H9 (cell line): ENCODE results near the gene LINGO3. TPM values are rescaled to one million over a fixed set of nuclear protein-coding genes. Genes with fewer than 3 reads are reported as not detected.

Source experiments
- DNase-seq: peaks from one replicate; pipeline ENCODE4 v3.0.0-alpha.2; 2017
- H2AFZ ChIP-seq: one replicate; pipeline ENCODE4 v1.6.1; 2013; ENCODE audit warnings: mild to moderate bottlenecking, low read length, control low read depth, moderate library complexity
- H2AK5ac ChIP-seq: 2 replicates; pipeline ENCODE4 v1.6.1; 2013; ENCODE audit warnings: low read length, control low read depth, mixed read lengths; ENCODE audit not compliant: insufficient read length
- H2BK120ac ChIP-seq: one replicate; pipeline ENCODE4 v1.6.1; 2013; ENCODE audit warnings: low read depth, mild to moderate bottlenecking, low read length, control low read depth, inconsistent platforms; ENCODE audit not compliant: poor library complexity, severe bottlenecking
- H2BK12ac ChIP-seq: 2 replicates; pipeline ENCODE4 v1.6.1; 2013; ENCODE audit warnings: low read length, control low read depth, mixed read lengths, low read depth; ENCODE audit not compliant: insufficient read length
- H2BK15ac ChIP-seq: 2 replicates; pipeline ENCODE4 v1.6.1; 2013; ENCODE audit warnings: low read depth, low read length, control low read depth
- H2BK20ac ChIP-seq: one replicate; pipeline ENCODE4 v1.6.1; 2013; ENCODE audit warnings: low read depth, mild to moderate bottlenecking, low read length, control low read depth, inconsistent platforms; ENCODE audit not compliant: poor library complexity, severe bottlenecking
- H2BK5ac ChIP-seq: 2 replicates; pipeline ENCODE4 v1.6.1; 2013; ENCODE audit warnings: low read length, control low read depth, mixed read lengths; ENCODE audit not compliant: insufficient read length
- H3K14ac ChIP-seq: 2 replicates; pipeline ENCODE4 v1.6.1; 2013; ENCODE audit warnings: low read length, control low read depth; ENCODE audit not compliant: insufficient read depth
- H3K18ac ChIP-seq: 2 replicates; pipeline ENCODE4 v1.6.1; 2013; ENCODE audit warnings: low read depth, mild to moderate bottlenecking, mixed read lengths, low read length, control low read depth; ENCODE audit not compliant: insufficient read length
- H3K23ac ChIP-seq: 2 replicates; pipeline ENCODE4 v1.6.1; 2013; ENCODE audit warnings: low read length, control low read depth, mixed read lengths, low read depth; ENCODE audit not compliant: insufficient read length
- H3K23me2 ChIP-seq: 2 replicates; pipeline ENCODE4 v1.6.1; 2013; ENCODE audit warnings: low read depth, mild to moderate bottlenecking, mixed read lengths, low read length, control low read depth; ENCODE audit not compliant: insufficient read length, poor library complexity, severe bottlenecking
- H3K27ac ChIP-seq: 2 replicates; pipeline ENCODE4 v1.5.1; 2013; ENCODE audit warnings: low read length, control low read depth, mixed read lengths, low read depth; ENCODE audit not compliant: insufficient read length
- H3K27me3 ChIP-seq: 2 replicates; pipeline ENCODE4 v1.6.1; 2013; ENCODE audit warnings: low read length, control low read depth, inconsistent platforms; ENCODE audit not compliant: insufficient read depth
- H3K4ac ChIP-seq: 2 replicates; pipeline ENCODE4 v1.6.1; 2013; ENCODE audit warnings: low read depth, mild to moderate bottlenecking, control low read depth, inconsistent platforms, low read length, moderate library complexity
- H3K4me1 ChIP-seq: 2 replicates; pipeline ENCODE4 v1.6.1; 2013; ENCODE audit warnings: low read length, control low read depth, inconsistent platforms; ENCODE audit not compliant: insufficient read depth
- H3K4me2 ChIP-seq: 2 replicates; pipeline ENCODE4 v1.6.1; 2013; ENCODE audit warnings: low read length, control low read depth, mixed read lengths; ENCODE audit not compliant: insufficient read length, insufficient read depth
- H3K56ac ChIP-seq: 2 replicates; pipeline ENCODE4 v1.6.1; 2013; ENCODE audit warnings: low read depth, mild to moderate bottlenecking, mixed read lengths, low read length, control low read depth; ENCODE audit not compliant: insufficient read length
- H3K79me1 ChIP-seq: 2 replicates; pipeline ENCODE4 v1.6.1; 2013; ENCODE audit warnings: low read depth, mild to moderate bottlenecking, moderate library complexity, low read length, control low read depth, inconsistent platforms; ENCODE audit not compliant: insufficient read depth, poor library complexity, severe bottlenecking
- H3K79me2 ChIP-seq: 2 replicates; pipeline ENCODE4 v1.6.1; 2013; ENCODE audit warnings: low read length, control low read depth, inconsistent platforms; ENCODE audit not compliant: insufficient read depth
- H3K9ac ChIP-seq: 2 replicates; pipeline ENCODE4 v1.6.1; 2013; ENCODE audit warnings: low read length, control low read depth, mixed read lengths; ENCODE audit not compliant: insufficient read length; ENCODE audit errors: extremely low read depth
- H3K9me3 ChIP-seq: one replicate; pipeline ENCODE4 v1.6.1; 2013; ENCODE audit warnings: low read depth, low read length, inconsistent platforms; ENCODE audit not compliant: control insufficient read depth
- H3T11ph ChIP-seq: one replicate; pipeline ENCODE4 v1.6.1; 2013; ENCODE audit warnings: mild to moderate bottlenecking, low read length, control low read depth, inconsistent platforms
- H4K20me1 ChIP-seq: one replicate; pipeline ENCODE4 v1.6.1; 2013; ENCODE audit not compliant: control insufficient read depth, insufficient read length, insufficient read depth
- H4K5ac ChIP-seq: 2 replicates; pipeline ENCODE4 v1.6.1; 2013; ENCODE audit warnings: low read depth, mild to moderate bottlenecking, mixed read lengths, low read length, control low read depth; ENCODE audit not compliant: insufficient read length
- H4K8ac ChIP-seq: replicated peaks from 2 replicates; pipeline ENCODE4 v1.6.1; 2013; ENCODE audit warnings: low read length, control low read depth, mixed read lengths, low read depth; ENCODE audit not compliant: insufficient read length
- H4K91ac ChIP-seq: 2 replicates; pipeline ENCODE4 v1.6.1; 2013; ENCODE audit warnings: low read depth, mild to moderate bottlenecking, moderate library complexity, mixed read lengths, low read length, control low read depth; ENCODE audit not compliant: insufficient read length
- H3K27ac Mint-ChIP-seq, 3 experiments: 2 replicates in 2 of 3; 3 replicates in 1 of 3; pipeline ENCODE4 v1.8.0; 2020 to 2021; ENCODE audit warnings: mixed read lengths in 3 of 3, mild to moderate bottlenecking in 1 of 3, moderate library complexity in 1 of 3
- H3K27me3 Mint-ChIP-seq: 2 replicates; pipeline ENCODE4 v1.8.0; 2021; ENCODE audit warnings: low read depth, mild to moderate bottlenecking, moderate library complexity, mixed read lengths
- H3K36me3 Mint-ChIP-seq, 3 experiments: 2 replicates in 2 of 3; 3 replicates in 1 of 3; pipeline ENCODE4 v1.8.0; 2020 to 2021; ENCODE audit warnings: low read depth in 3 of 3, mixed read lengths in 3 of 3; ENCODE audit not compliant: insufficient read depth in 1 of 3
- H3K4me1 Mint-ChIP-seq, 2 experiments: 2 replicates each; pipeline ENCODE4 v1.8.0; 2020; ENCODE audit warnings: mixed read lengths in 2 of 2
- H3K4me3 Mint-ChIP-seq, 2 experiments: 2 replicates in 1 of 2; 3 replicates in 1 of 2; pipeline ENCODE4 v1.8.0; 2020 to 2021; ENCODE audit warnings: mild to moderate bottlenecking in 2 of 2, mixed read lengths in 2 of 2, moderate library complexity in 1 of 2
- H3K9me3 Mint-ChIP-seq, 2 experiments: 2 replicates in 1 of 2; 3 replicates in 1 of 2; pipeline ENCODE4 v1.8.0; 2020; ENCODE audit warnings: mild to moderate bottlenecking in 2 of 2, mixed read lengths in 2 of 2, moderate library complexity in 1 of 2
- CTCF ChIP-seq: fragments of 200-600 bp; sonication (generic); conservative IDR thresholded peaks from 3 replicates; pipeline ENCODE4 v1.8.0; 2021; ENCODE audit warnings: antibody characterized with exemption, mild to moderate bottlenecking
- WGBS: extraction: QIAGEN DNeasy Blood & Tissue Kit; methylation state at CpG from one replicate; pipeline ENCODE4 v1.1.7; 2013; ENCODE audit warnings: missing lambda C conversion rate, low lambda C conversion rate, mixed read lengths; ENCODE audit not compliant: insufficient read length; ENCODE audit errors: extremely low coverage; 5-methylcytosine and 5-hydroxymethylcytosine counted together
- total RNA-seq: library from RNA; stranded (reverse); gene quantifications from 2 replicates; pipeline ENCODE4 v1.2.1, GENCODE V29; 2021

Gene LINGO3
- total RNA-seq, 1 experiment from 2014 or later, result 0.28 TPM

DNA sequence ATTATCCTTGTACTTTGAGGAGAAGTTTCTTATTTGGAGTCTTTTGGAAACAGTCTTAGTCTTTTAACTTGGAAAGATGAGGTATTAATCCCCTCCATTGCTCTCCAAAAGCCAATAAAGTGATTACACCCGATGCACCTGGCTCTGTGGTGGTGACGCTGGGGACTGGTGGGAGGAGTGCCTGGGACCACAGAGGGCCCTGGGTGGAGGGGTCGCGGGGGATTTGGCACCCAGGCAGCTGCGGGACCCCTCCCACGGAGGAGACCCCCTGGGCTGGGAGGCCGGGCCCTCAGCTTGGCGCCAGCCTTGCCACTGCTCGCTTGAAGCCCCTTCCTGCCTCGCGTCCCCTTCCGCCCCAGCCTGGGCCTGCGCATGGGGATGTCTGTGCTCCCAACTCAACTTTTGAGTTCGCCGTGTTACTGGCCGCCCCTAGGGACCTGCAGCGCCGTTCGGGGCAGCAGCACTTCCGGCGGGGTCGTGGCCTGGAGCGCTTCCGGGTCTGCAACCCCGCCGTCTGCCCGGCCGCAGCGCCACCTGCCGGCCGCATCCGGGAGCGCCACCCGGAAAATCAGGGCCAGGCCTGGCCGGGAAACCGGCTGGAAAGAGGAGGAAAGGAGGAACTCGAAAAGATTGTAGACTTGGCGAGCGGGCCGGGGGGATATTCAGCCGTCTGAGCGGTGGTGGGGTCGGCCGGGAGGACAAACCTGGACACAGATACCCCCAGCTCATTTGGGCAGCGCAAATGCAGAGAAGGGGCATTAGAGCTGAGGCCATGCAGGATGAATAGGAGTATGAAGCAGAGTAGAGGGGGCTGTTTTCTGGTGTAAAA lies 34.4 kb downstream of the LINGO3 start:
- no peak overlapping the region for H4K8ac ChIP-seq
- peaks cover 21 to 25% of the 10 kb centered on the region in 2 experiments for H3K4me1 Mint-ChIP-seq
- H2BK15ac ChIP-seq, result no peak overlapping the region
- H3K18ac ChIP-seq, result no peak overlapping the region
- peak overlapping the region; percentile 5 for H3K4me2 ChIP-seq
- no peak overlapping the region for H2BK20ac ChIP-seq
- peak overlapping the region; percentile 89 to 97 (median 96); a peak in 6 of 7 replicates for H3K27ac Mint-ChIP-seq
- H3K56ac ChIP-seq, result no peak overlapping the region
- no peak overlapping the region for H3K27ac ChIP-seq
- no peak overlapping the region for H4K91ac ChIP-seq
- peaks cover 4% of the 10 kb centered on the region for H3K23me2 ChIP-seq
- peak overlapping the region; percentile 56 to 71 for H3K4me3 Mint-ChIP-seq
- WGBS, result no CpG with 5 or more reads among the region's 45 CpGs
- H3K4ac ChIP-seq, result no peak overlapping the region
- peaks cover 21 to 42% (median 28%) of the 10 kb centered on the region in 3 experiments for H3K36me3 Mint-ChIP-seq
- no peak overlapping the region for H2AFZ ChIP-seq
- H3K14ac ChIP-seq, result no peak overlapping the region
- no peaks in the 10 kb centered on the region; a peak in 3 of 5 replicates for H3K9me3 Mint-ChIP-seq
- no peak overlapping the region for H3K9ac ChIP-seq
- H3K9me3 ChIP-seq, result no peaks in the 10 kb centered on the region
- no peaks in the 10 kb centered on the region for H3K27me3 ChIP-seq
- TF ChIP-seq CTCF, result peak; percentile 99
- peaks cover 2% of the 10 kb centered on the region for H4K20me1 ChIP-seq
- no peak overlapping the region for H2BK12ac ChIP-seq
- 0 out of 2 replicates have a peak, but pooled peaks cover 2% of the 10 kb centered on the region for H3K4me1 ChIP-seq
- no peak overlapping the region for H4K5ac ChIP-seq
- no peak overlapping the region for H2BK120ac ChIP-seq
- H3K27me3 Mint-ChIP-seq, result 0 out of 2 replicates have a peak, but pooled peaks cover 2% of the 10 kb centered on the region
- DNase-seq, result peak; percentile 95
- no peaks in the 10 kb centered on the region for H3K79me1 ChIP-seq
- peaks cover 24% of the 10 kb centered on the region; the same call in 1 of the 2 replicates for H3K79me2 ChIP-seq
- H3K23ac ChIP-seq, result no peak overlapping the region
- no peak overlapping the region for H2BK5ac ChIP-seq
- no peak overlapping the region for H2AK5ac ChIP-seq
- no peak overlapping the region for H3T11ph ChIP-seq
